SK-MEL-5 (cell line): ENCODE results near the gene OR7A17. TPM values are rescaled to one million over a fixed set of nuclear protein-coding genes. Genes with fewer than 3 reads are reported as not detected.

Source experiments
- DNase-seq: peaks from one replicate; pipeline ENCODE4 v3.0.0-alpha.2; 2016; ENCODE audit warnings: low read depth, low spot score
- in situ Hi-C: cut with HindIII; loops from 2 replicates; pipeline ENCODE4 v1.10.0; 2016; ENCODE audit warnings: low sequenced_read_pairs, high pct_unique_total_duplicates, low pct_unique_long_range_greater_than_20kb
- polyA plus RNA-seq, 2 experiments: library from polyadenylated mRNA; depleted of rRNA; stranded (reverse); fragments of >200 nt; gene quantifications; 2 replicates each; pipeline ENCODE4 v1.2.3, GENCODE V29; 2015
- total RNA-seq: library from RNA; depleted of rRNA; stranded (reverse); fragments of >200 nt; shearing (Covaris generic); gene quantifications from 2 replicates; pipeline ENCODE4 v1.2.3, GENCODE V29; 2014; rRNA removed

OR7A17 gene
- total RNA-seq = not detected in 2 replicates
- not detected in 2 replicates for polyA plus RNA-seq (2015; cell fraction: cytosol; rRNA removed)
- not detected in 2 replicates for polyA plus RNA-seq (2015; cell fraction: nucleus; rRNA removed)

DNA sequence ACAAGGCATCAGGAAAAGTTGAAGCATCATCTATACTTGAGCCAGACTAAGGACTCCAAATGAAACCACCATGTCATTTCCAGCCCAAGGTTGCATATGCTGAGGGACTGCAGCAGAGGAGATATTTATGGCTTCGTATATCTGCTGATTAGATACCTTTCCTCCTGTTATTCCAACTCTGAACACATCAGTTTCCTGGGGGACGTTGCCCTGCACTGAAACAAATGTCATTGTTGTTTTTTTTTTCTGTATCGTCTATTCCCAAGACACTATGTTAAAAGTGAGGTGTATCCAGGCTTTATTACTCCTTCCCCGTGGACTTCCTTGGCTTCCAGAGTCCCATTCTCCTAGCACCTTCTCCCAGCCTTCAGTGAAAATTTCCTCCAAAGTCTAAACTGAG is at the start of gene OR7A17:
Gene OR7A17, minus strand, starts transcription at position 101 of the 400 bp plus-strand sequence. CDS start 4,777 bp downstream, outside the sequence.
- DNase-seq = no peak
- in situ Hi-C loops = no loop called here

DNA sequence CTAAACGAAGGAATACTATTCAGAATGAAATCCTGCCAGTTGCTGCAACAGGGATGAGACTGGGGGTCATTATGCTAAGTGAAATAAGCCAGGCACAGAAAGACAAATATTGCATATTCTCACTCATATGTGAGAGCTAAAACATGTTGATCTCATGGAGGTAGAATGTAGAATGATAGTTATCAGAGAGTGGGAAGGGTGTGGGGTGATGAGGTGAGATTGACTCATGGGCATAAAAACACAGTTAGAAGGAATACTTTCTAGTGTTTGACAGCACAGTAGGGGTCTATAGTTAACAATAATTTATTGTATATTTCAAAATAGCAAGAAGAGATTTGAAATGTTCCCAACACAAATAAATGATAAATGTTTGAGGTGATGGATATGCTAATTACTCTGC is 47.6 kb upstream of the OR7A17 start:
- in situ Hi-C loops = no loop called here

DNA sequence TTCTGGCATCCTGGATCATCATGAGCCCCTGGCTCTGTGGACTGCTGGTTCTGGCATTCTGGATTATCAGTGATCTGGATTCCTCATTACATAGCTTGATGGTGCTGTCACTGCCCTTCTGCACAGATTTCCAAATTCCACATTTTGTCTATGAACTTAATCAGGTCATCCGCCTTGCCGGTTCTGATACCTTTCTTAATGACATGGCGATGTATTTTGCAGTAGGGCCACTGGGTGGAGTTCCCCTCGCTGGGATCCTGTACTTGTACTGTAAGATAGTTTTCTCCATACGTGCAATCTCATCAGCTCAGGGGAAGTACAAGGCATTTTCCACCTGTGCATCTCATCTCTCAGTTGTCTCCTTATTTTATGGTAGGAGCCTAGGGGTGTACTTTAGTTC is 30.9 kb upstream of the OR7A17 start:
- in situ Hi-C loops = no loop called here
- peak; percentile 40 for DNase-seq

More for the DNA sequence above, 47.6 kb upstream of the OR7A17 start:
- DNase-seq = no peak

DNA sequence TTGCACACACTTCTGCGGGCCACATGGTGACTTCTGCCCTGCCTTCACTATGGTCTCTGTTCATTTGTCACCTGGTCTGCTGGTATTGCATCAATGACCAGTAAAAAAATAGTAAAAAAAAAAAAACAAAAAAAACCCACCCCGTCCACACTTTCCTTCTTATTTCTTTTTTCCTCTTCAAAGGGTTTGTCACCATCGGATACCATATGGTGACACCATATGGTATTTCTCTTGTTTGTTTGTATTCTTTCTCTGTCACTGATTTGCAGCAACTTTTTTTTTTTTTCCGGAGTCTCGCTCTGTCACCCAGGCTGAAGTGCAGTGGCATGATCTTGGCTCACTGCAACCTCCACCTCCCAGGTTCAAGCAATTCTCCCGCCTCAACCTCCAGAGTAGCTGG is 29.2 kb upstream of the OR7A17 start:
- in situ Hi-C loops = no loop called here
- DNase-seq = no peak

DNA sequence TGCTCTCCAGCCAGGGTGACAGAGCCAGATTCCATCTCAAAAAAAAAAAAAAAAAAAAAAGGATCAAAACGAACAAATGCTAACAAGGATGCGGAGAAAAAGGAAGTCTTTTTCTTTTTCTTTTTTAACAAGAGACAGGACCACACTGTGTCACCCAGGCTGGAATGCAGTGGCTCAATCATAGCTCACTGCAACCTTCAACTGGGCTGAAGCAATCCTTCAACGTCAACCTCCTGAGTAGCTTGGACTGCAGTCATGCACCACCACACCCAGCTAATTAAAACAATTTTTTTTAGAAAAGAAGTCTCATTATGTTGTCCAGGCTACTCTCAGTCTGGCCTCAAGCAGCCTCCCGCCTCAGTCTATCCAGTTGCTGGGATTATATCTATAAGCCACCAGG is 20.8 kb upstream of the OR7A17 start:
- in situ Hi-C loops = no loop called here
- no peak for DNase-seq

DNA sequence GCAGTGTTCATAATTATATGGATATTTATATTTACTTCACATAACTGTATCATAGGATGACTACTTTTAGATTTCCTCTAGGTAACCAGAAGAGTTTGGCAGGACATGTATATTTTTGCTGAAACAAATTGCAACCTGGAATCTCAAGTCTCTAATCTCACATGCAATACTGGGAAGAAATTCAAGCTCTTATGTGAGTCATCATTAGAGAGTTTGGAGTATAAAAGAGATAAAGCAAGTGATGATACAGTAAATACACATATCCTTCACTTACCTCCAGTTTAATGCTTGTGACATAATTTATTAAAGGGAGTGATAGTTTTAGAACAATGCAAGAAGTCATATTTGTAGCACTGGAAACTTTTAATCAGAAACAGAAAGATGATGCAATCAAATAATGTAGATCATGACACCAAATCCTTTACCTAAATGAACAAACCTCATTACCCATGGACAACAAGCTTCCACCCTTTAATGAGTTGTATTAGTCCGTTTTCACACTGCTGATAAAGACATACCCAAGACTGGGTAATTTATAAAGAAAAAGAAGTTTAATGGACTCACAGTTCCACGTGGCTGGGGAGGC is 15.8 kb upstream of the OR7A17 start:
- DNase-seq = no peak
- in situ Hi-C loops = no loop called here

DNA sequence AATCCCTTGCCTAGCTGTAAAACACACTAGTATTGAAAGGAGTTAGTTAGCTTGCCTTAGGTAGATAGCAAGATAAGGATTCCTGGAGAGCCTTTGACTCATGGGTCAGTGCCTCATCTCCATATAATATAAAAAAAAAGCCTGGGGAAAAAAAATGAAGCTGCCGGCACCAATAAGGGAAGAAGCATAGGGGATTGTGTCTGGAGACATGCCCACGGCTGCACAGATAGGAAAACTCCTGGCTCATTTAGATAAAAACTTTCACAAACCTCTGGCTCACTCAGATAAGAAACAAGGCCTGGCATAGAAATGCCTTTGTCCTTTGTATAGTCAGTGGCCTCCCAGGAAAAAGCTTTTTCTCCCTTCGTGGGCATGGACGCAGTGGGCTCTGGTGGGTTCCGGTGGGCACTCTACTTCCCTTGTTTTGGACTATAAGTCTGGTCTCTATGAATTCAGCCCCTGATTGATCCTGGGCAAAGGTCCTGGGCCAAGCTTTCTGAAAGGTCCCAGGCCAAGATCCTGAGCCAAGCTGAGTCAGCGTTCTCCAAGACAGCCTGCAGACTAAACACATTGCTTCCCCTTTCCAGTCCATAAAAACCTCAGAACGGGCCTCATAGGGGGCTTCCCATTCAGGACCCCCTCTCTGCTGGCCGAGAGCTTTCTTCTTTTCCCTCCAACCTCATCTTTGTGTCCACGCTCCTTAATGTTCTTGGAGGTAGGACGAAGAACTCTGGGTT is 4.9 kb upstream of the OR7A17 start:
- in situ Hi-C loops = no loop called here
- no peak for DNase-seq

DNA sequence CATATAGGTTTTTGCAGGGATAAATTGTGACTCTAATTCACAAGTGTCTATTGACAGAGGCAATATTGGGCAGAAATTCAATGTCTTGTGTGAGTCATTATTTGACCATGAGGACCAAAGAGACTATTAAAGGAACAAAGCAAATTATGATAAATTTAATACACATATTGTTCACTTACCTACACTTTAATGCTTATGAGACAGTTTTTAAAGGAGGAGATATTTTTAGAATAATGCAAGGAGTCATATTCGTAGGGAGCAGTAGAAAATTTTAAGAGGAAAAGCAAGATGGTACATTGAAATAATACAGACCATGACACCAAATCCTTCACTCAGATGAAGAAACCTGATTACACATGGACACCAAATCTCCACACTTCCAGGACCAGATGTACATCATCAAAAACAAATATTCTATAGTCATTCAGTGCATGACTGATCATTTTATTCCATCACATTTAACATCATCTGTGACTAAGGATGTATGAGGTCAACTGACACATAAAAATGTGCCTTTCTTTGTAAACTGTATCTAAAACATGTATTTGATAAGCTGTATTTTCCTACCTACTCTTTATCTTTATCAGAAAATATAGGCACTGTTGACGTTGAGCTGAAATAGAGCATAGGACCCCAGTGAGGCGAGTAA is 4.2 kb upstream of the OR7A17 start:
- in situ Hi-C loops = no loop called here
- DNase-seq = no peak

DNA sequence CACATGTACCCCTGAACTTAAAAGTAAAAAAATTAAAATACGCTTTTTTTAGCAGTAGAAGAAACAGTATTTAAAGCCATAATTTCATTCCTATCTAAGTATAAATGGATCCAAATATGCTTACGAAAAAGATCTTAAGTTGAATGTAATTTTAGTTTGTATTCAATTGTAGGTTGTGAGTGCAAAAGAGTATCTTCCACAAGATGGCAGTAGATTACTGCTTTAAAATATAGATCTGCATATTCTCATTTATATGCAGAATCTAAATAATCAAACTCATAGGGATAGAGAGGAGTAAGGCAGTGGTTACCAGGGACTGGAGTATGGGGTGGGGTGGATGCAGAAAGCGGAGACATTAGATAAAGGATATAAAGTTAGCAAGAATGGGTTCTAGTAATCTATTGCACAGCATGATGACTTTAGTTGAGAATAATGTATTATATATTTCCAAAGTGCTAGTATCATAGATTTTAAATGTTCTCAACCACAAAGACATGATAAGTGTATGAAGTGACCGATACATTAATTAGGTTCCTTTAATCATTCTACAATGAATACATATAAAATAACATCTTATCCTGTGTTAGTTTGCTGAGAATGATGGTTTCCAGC is 14.2 kb downstream of the OR7A17 start:
- in situ Hi-C loops = no loop called here
- peak; percentile 46 for DNase-seq

DNA sequence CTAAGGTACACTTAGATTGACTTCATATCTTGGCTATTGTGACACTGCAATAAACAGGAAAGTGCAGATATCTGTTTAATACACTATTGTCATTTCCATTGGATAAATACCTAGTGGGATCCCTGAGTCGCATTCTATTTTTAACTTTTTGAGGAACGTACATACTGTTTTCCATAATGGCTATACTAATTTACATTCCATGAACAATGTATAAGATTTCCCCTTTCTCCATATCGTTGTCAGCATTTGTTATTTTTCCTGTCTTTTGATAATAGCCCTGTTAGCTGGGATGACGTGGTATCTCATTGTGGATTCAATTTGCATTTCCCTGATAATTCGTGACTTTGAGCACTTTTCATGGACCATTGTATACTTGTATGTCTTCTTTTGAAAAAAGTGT is 17.4 kb downstream of the OR7A17 start:
- in situ Hi-C loops = no loop called here
- no peak for DNase-seq

DNA sequence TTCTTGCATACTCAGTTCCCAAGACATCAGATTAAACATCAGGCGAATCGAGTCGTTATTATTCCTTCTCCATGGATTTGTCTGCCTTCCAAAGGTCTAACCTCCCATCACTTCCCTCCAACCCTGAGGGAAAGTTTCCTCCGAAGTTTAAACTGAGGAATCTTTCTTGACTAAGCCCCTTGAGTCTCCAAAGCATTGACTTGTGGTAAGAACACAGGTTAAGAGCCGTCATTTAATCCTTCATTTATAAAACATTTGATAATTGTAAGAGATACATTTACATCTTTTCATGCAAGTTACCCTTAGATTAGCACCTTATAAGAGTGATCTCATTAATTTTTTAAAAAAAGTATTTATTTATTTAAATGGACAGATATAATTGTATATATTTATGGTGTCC is 37.1 kb downstream of the OR7A17 start, which contains the start of gene OR7A10:
Gene OR7A10, minus strand, starts transcription at position 101 of the 400 bp plus-strand sequence. CDS start 7,045 bp downstream, outside the sequence.
- in situ Hi-C loops = no loop called here
- no peak for DNase-seq

DNA sequence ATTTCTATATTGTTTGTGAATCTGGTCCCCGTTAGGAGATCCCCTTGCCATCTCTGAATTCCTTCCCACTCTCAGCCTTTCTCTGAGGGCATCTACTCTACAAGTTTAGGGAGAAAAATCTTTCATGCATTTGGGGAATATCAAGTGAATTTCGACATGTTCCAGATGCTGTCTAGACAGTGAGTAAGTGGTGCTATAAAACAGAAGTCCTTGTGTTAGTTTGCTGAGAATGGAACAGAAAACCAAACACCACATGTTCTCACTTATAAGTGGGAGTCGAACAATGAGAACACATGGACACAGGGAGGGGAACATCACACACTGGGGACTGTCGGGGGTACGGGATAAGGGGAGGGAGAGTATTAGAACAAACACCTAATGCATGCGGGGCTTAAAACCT is 42.4 kb downstream of the OR7A17 start:
- DNase-seq = no peak
- in situ Hi-C loops = no loop called here

DNA sequence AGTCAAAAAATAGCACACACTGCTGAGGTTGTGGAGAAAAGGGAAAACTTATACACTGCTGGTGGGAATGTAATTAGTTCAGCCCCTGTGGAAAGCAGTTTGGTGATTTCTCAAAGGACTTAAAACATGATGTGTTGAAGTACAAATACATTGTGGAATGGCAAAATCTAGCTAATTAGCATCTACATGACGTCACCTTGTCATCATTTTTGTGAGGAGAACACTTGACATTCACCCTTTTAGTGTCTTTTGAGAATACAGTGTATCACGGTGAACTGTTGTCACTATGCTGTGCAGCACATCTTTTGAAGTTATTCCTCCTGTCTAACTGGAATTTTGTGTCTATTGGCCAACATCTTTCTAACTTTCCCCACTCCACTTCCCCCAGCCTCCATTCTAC is 42.8 kb downstream of the OR7A17 start:
- in situ Hi-C loops = no loop called here
- no peak for DNase-seq

DNA sequence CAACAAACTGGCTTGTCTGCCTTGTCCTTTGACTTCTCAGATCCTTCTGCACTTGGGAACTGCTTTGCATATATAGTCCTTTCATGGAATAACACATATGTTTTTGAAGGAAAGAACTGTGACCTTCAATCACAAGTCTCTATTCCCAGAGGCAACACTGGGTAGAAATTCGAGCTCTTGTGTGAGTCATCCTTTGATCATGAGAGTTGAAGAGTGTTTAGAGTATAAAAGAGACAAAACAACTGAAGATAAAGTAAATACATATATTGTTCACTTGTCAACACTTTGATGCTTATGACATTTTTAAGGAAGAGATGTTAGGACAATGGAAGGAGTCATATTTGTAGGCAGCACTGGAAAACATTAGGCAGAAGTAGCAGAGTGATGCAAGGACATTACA is 45.7 kb downstream of the OR7A17 start:
- in situ Hi-C loops = no loop called here
- peak; percentile 88 for DNase-seq

DNA sequence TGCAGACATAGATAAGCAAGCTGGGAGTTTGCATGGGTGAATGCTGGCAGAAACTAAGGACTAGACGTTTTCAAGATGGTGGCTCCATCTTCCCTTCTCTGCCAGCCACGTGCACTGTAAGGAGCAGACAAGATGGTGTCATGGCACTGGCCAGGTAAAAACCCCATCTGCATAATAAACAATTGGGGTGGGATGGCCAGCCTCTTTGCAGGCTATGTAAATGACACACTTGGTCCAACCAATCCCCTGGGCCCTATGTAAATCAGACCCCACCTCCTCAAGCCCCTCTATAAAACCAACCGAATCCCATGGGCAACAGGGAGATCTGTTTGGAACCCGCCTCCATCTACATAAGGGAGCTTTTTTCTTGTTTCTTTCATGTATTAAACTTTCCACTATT is 48.5 kb downstream of the OR7A17 start:
- in situ Hi-C loops = no loop called here
- no peak for DNase-seq

DNA sequence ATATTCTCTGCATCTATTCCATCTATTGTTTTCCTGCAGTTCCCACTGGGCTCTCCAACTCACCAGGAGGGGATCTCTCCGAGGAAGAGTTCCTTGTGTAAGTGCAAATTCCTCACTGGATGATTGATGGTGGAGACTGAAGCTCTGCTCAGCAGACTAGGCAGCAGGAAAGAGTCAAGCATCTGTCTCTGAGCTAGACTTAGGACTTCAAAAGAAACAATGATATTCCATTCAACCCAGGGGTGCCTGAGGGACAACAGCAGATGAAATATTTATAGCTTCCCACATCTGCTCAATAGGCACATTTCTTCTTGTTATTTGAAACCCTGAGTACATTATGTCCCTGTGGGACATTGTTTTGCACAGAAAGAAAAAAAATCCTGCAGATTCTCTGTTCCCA is 50.9 kb downstream of the OR7A17 start, which contains the start of the genes OR7A5 and OR7C1:
Gene OR7A5, minus strand, starts transcription at position 175 of the 400 bp plus-strand sequence. CDS start 6,944 bp downstream, outside the sequence.
Gene OR7C1, minus strand, starts transcription at position 175 of the 400 bp plus-strand sequence. CDS start 35,049 bp downstream, outside the sequence.
- DNase-seq = peak; percentile 97

DNA sequence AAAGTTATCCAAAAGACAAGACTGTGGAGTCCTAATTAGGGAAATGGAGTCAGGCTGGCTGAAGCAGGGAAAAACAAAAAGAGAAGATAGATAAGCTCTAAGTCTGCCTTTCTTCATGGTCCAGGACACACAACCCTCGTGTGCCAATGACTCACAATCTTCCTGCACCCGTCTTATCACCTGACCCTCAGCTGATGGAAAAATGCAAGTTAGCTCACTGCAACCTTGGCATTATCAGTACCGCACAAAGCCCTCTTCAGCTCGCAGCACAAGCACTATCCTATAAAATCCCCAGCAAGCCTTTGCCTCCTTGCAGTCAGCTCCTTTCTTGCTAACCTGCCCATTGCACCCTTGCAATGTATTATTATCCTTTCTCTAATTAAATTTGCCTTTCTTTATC is 55.2 kb downstream of the OR7A17 start:
- in situ Hi-C loops = no loop called here
- DNase-seq = peak; percentile 95

More for the DNA sequence above, 50.9 kb downstream of the OR7A17 start, which contains the start of the genes OR7A5 and OR7C1:
- in situ Hi-C loops = no loop called here
